ENCODE results near the gene NFRKB. TPM values are rescaled to one million over a fixed set of nuclear protein-coding genes. Genes with fewer than 3 reads are reported as not detected.

Gene NFRKB
- total and polyA plus RNA-seq, 10 of the 15 experiments (the other 5 are each of a cell fraction or from before 2014, with no cell fraction given): 3.7 to 21.7 (median 14.1) TPM

- Histone ChIP-seq H4K20me1 (ENCODE audit: control insufficient read depth, insufficient read depth) (no peaks in the 10 kb centered on the region), H2AFZ (ENCODE audit: control insufficient read depth, low read depth, low read length) (no peak overlapping the region), H3K27ac (ENCODE audit: control insufficient read depth, insufficient read depth) (no peak overlapping the region), H3K4me1 (ENCODE audit: control insufficient read depth, insufficient read depth, low read length) (no peaks in the 10 kb centered on the region), H3K9me3 (replicated peaks; ENCODE audit: control insufficient read depth, insufficient read depth, low read length) (no peaks in the 10 kb centered on the region), H3K4me2 (ENCODE audit: control insufficient read depth, insufficient read depth) (no peak overlapping the region), H3K9ac (ENCODE audit: control insufficient read depth, insufficient read depth, low read length) (no peak overlapping the region), H3K79me2 (ENCODE audit: control insufficient read depth, insufficient read depth, low read length) (no peaks in the 10 kb centered on the region), H3K4me3 (no peak overlapping the region), H3K27me3 (replicated peaks in 1 of 2; ENCODE audit: control insufficient read depth in 2 of 2, insufficient read depth in 2 of 2, low read length in 1 of 2) (no peaks in the 10 kb centered on the region), H3K36me3 (ENCODE audit: control insufficient read depth in 2 of 2, insufficient read depth in 2 of 2, low read length in 1 of 2) (peaks cover 22 to 26% of the 10 kb centered on the region in 2 experiments)
- DNase-seq (ENCODE audit: low read depth, low spot score): no peak
- peak; percentile 79 for ATAC-seq
- in situ Hi-C loops (cut with MboI) (no loop called here), intact Hi-C loops (cut with micrococcal nuclease; ENCODE audit: unreplicated experiment) (no loop called here)
- ChIA-PET SMC1A (ENCODE audit: uncharacterized antibody, unreplicated experiment) (interaction anchor here (1.0 to 1.2 kb wide), 3 partner anchors 9 to 251 kb away, joined by 3 to 8 read pairs (median 3); no protein-coding TSS in a partner anchor), RAD21 (ENCODE audit: unreplicated experiment) (interaction anchor here (1.3 to 2.2 kb wide), 2 partner anchors 250 to 264 kb away, joined by 4 to 18 read pairs; no protein-coding TSS in a partner anchor), CTCF (interaction anchor here (1.1 to 3.4 kb wide), 3 partner anchors 11 to 249 kb away, joined by 3 to 47 read pairs (median 5); no protein-coding TSS in a partner anchor), POLR2A (interaction anchor here (0.6 kb wide), 1 partner anchor 490 kb away, joined by 4 read pairs; no protein-coding TSS in a partner anchor)
- WGBS (ENCODE audit: insufficient coverage, insufficient replicate concordance, low lambda C conversion rate, missing lambda C conversion rate): 82% methylated on average over 9 of the region's 9 CpGs
- no TSS peak for BruUV-seq (replicated peaks)
- no peak for TF ChIP-seq KDM1A (IDR thresholded peaks at IDR 0.05; ENCODE audit: borderline replicate concordance)
- TF ChIP-seq TCF12 (IDR thresholded peaks at IDR 0.05; ENCODE audit: low read depth, low read length): 0 out of 2 replicates have a peak, but pooled peaks have one; percentile 10
- peak; percentile 36 to 59 (median 55) for TF ChIP-seq CTCF (IDR thresholded peaks at IDR 0.05 in 2 of 3, conservative IDR thresholded peaks at IDR 0.05 in 1 of 3; ENCODE audit: control insufficient read depth in 2 of 3, extremely low read depth in 1 of 3, insufficient read depth in 1 of 3, low read depth in 3 of 3, low read length in 3 of 3)
- TF ChIP-seq SMC3 (IDR thresholded peaks at IDR 0.05; ENCODE audit: borderline replicate concordance, low read length): peak; percentile 30; the same call in 1 of the 2 replicates
- TF ChIP-seq PAX5 (IDR thresholded peaks at IDR 0.05; ENCODE audit: borderline replicate concordance, low read depth, low read length): no peak
- peak; percentile 52 for TF ChIP-seq RAD21 (IDR thresholded peaks at IDR 0.05; ENCODE audit: insufficient read depth, low read depth, low read length)
- peak; percentile 35 for FAIRE-seq
Observed at GRCh38 chr11:129881570-129882170, 13.7 kb downstream of the NFRKB start.

All from GM12878 (cell line).